Eye (tissue), 1 donor: ENCODE results near the gene RBM26.
"Not testable (repeated sequence)": the region's sequence is repeated elsewhere in the genome, so short reads cannot be mapped to it uniquely, and the experiment has no call there.

Experiments used
- DNase-seq: peaks from one replicate; pipeline ENCODE4 v3.0.0-alpha.2; 2015

The RBM26 gene

DNA sequence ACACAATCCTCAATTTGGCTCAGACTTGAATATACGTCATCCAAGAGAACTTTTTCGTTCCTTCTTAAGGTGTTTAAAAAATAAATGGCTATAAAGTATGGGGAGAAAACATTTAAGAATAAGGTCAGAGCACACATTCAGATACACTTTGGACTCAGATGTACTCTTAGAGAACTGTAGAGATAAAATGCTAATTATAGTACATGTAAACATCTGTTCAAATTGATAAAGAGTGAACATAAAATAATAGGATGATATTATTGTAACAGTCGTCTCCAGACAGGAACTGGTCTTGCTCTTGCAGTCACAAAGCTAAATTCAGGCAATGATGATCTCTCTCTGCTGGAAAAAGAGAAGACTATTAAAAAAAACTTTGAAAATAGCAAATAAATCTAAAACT lies 91.4 kb downstream of the RBM26 start:
- no peak for DNase-seq

DNA sequence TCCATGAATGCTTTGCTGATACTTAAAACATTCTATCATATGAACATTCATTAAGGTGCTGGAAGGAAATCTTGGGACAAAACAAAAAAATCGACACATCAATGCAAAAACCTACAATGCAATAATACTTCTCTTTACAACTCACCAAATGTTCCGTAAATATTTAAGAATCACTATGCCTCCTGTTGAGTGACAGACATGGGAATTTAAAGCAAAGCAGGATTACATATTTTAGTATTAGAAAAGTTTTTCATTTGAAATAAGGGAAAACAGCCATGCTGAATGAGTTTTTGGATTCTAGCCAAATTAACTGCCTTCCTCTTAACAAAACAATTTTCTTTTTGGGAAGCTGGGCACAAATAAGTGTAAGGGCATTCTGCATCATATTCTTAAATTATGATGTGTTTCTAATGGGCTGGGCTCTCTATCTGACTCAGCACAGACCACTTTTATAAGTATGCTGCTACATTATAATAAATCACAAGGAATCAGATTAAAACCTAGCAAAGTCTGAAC lies 93.7 kb downstream of the RBM26 start:
- peak; percentile 8 for DNase-seq

DNA sequence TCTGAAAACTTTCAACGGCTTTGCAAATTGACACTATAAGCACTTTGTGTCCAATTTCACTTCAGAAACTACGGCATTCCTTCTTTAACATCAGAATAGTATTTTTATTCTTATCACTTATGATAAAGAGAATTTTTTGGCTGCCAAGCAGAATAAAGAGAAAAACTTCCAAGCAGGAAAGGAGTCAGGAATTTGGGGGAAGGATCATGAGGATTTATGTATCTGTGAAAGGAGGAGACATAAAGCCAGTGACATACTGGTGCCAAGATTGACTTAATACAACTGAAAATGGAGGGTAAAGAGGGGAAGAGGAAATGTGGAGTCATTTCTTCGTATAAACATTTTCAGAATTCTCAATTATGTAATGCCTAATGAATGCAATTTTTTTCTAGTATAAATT lies 94.7 kb downstream of the RBM26 start:
- no peak for DNase-seq

DNA sequence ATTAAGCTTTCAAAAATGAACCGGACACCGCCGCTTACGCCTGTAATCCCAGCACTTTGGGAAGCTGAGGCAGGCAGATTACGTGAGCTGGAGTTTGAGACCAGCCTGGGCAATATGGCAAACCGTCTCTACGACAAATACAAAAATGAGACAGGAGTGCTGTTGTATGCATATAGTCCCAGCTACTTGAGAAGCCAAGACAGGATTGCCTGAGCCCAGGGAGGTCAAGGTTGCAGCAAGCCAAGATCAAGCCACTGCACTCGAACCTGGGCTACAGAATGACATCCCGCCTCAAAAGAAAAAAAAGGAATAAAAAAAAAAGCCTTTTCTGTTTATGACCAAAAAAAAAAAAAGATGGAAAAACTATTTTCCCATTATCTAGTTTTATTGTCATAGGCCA lies 96.4 kb downstream of the RBM26 start:
- no peak for DNase-seq

DNA sequence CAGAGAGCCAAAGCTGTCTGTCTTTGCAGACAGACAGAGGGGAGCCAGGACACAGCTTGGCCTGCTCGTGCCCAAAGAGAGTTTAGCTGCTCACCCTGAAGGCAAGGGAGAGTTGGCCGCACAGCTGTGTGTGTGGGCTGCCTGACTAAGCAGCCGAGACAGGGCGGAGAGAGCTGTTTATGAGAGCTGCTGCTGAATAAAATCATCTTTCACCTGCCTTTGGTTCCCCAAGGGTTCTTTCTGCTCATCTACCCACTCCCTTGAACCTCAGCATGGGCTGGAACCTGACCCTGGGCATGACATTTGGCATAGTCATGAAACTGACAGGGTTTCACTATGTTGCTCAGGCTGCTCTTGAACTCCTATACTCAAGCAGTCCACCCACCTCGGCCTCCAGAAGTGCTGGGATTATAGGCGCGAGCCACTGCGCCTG lies 98.2 kb downstream of the RBM26 start:
- peak; percentile 9 for DNase-seq

DNA sequence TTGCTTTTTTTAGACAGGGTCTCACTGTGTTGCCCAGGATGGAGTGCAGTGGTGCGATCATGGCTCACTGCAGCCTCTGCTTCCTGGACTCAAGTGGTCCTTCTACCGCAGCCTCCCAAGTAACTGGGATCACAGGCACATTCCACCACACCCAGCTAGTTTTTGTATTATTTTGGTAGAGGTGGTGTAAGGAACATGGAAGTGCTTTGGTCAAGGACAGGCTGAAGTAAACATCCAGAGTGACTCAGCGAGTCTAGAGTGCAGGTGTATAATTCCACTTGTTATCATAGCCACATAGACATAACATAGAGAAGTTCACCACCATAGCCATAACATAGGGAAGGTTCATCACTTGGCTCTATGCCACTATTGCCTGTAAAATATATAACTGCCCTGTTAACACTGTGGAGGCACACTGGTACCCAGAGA lies 98.6 kb downstream of the RBM26 start:
- no peak for DNase-seq

DNA sequence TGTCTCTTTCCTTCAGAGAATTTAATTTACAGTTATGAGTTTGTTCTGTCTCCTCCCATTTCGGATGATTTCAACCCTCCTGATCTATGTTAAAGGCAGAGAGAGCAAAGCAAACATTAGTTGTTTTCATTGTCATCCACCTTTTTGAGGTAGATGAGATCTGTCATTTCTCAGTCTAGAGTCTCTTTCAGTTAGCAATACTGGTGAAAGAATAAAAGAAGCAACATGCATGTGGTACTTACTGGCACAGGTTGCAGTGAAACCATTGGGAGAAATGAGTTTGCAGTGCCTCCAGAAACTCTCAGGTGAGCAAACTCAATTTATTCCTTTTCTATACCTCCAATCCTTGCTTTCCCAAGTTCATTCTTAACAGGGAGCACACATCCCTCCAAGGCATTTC lies 99.4 kb downstream of the RBM26 start:
- no peak for DNase-seq

DNA sequence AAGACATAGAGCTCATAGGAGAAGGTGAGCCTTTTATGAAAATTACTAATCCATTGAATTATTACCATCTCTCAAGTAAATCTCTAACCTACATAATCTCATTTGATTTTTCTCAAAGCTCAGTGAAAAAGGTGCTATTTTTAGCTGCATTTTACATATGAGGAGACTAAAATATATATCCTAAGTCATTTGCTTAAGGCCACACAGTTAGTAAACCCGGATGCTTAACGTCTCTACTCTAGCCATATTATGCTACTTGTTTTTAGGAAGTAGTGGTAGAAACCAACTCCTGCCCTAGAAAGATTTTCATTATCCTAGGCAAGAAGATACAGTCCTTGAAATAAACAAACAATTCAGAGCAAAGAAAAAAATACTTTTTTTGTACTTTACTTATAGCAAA lies 108.9 kb downstream of the RBM26 start:
- no peak for DNase-seq

DNA sequence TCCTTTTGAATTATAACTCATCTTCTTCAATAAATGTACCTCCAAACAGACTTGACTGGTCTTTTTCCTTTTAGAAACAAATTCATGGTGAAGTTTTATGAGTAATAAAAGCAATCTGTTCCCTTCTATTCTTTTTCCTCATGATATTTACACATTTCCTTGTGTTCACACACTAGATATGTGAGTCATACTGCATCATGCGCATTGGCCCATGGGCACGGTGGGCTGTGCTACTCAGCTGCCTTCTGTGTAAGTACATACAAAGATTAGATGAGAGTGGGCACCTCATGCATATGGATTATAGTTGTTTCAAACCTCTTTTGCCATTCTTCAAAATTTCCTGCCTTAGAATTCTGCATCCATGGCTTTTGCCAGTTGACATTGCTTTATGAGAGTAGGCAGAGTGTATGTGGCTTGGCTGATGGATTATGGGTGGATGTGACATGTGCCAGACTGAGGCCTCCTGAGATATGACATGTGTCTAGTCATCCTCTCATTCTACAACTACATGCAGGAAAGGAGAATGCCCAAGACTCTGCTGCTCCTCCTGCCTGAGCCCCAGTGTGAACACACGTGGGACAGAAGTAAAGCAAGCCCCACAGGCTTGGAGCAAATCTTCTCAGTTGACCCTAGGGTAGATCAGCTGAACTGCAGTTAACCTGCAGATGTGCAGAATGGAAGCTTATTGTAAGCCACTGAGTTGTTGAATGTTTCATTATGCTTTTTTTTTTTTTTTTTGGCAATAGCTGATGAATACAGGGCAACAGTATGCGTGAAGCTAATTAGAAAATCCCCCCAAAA lies 109.9 kb downstream of the RBM26 start:
- DNase-seq: no peak

DNA sequence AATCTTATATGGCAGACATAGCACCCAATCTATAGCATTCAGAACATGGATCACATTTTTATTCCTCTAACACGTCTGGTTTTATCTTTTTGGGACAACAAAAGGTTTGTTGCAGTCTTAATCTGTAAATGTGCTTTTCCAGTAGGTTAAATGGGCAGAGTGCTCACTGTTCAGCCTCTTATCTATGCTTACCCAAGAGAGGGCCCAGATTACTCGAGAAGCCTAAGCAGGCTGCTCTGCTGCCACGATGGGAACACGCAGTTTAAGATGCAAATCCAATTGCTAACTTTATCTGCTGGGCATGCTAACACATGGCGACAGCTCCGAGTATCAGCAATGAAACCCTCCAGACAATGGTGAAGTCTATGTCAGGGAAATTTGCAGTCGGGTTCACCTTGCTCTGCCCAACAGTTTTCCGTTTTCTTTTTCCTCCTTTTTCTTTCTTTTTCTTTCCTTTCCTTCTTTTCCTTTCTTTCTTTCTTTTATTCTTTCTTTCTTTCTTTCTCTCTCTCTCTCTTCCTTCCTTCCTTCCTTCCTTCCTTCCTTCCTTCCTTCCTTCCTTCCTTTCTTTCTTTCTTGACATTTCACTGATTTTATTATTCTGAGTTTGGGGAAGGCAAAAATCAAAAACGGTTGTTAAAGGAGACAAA lies 115.3 kb downstream of the RBM26 start:
- DNase-seq: peak; percentile 13

DNA sequence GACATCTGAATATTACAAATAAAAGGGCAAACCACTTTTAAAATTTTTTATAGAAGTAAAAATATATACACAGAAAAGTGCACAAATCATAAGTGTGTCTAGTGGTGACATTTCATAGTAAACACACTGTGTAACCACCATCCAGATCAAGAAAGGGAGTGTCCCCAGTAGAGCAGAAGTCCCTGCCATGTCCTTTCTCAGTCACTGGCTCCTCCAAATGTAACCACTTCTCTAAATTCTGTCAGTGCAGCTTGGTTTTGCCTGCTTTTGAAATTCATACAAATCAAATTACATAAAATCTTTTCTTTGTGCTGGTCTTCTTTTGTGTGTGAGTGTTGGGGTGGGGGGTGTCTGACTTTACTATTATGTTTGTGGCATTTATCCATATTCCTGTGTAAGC lies 116.5 kb downstream of the RBM26 start:
- no peak for DNase-seq

DNA sequence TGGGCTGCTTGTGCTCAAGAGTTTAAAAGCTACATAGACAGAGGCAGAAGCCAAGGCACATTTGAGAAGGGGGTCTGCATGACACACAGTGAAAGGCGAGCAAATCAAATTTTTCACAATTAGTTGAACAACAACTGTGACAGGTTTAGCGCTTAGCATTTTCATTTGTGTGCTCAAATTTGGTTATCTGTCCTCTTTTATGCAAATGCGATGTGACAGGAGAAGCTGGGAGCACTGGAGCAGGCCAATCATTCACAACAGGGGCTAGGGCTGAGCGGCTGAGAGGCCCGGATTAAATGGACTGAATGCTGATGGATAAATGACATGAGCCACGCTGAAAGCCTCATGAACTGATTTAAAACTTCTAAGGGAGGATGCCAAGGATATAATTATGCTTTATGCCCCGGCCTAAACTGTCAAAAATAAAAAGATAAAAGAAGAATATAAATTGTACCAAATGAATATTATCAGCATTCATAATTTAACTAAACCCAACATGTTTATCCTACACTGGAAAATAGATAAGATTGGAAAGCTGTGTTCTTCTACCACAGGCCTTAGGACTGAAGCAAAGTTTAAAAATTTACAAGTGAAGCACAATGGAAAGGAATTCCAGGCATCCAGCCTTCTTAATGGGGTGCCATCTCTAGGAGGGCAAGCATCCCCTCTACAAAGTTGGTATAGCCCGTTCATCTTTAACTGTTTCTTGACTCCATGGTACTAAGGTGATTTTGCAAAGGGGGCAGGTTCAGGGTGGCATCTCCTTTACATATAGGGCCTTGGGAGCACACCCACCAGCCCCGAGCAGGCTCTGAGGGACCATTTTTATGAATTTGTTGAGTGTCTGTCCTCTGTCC lies 117.9 kb downstream of the RBM26 start:
- DNase-seq: peak; percentile 94

DNA sequence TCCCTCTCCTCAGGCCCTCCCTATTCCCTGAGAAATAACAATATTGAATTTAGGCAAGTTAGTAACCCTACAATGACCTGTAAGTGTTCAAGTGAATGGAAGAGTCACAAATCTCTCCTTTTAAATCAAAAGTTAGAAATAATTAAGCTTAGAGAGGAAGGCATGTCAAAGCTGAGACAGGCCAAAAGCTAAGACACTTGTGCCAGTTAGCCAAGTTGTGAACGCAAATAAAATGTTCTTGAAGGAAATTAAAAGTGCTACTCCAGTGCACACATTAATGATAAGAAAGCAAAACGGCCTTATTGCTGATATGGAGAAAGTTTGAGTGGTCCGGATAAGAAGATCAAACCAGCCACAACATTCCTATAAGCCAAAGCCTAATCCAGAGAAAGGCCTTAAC lies 120.9 kb downstream of the RBM26 start:
- no peak for DNase-seq

DNA sequence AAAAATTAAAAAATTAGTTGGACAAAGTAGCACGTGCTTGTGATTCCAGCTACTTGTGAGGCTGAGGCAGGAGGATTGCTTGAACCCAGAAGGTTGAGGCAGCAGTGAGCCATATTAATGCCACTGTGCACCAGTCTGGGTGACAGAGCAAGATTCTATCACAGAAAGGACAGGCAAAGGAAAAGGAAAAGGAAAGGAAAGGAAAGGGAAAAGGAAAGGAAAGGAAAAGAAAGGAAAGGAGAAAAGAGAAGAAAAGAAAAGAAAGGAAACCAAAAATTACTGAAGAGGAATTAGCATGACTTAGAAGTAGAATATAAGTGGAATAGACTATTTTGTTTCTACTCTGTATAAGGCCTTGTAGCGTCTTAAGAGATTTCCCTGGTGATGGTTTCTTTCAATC lies 122.3 kb downstream of the RBM26 start:
- DNase-seq: no peak

DNA sequence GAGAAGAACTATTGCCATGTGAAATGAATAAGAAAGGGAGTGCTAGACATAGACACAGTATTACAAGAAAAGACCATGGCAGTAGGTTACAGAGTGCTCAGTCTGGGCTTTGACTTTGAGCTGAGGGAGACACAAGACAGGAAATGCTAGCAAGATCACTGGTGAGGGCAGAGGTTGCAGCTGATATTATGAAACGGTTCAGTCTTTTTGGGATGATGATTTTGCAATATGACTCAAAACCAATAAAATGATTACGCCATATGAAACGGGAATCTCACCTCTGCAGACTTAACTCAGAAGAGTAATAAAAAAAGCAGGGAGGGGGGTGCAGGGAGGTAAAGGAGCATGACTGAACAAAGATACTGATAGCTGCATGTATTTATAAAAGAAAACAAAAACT lies 123.1 kb downstream of the RBM26 start:
- no peak for DNase-seq

DNA sequence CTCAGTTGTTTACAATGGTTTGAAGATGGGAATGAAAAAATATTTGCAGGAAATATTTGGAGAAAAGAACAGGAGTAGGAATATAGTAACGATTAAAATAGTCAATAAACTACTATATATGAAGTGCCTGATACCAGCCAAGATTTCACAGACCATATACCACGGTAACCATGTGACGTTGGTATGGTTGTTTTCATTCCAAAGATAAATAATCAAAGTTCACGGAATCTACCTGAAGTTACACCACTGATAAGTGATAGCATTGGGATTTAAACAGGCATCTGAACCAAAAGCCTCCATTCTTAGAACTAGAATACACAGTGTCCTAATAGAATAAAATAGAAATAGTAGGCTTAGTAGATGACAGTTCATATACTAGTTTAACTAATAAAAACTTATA lies 123.5 kb downstream of the RBM26 start:
- DNase-seq: no peak

DNA sequence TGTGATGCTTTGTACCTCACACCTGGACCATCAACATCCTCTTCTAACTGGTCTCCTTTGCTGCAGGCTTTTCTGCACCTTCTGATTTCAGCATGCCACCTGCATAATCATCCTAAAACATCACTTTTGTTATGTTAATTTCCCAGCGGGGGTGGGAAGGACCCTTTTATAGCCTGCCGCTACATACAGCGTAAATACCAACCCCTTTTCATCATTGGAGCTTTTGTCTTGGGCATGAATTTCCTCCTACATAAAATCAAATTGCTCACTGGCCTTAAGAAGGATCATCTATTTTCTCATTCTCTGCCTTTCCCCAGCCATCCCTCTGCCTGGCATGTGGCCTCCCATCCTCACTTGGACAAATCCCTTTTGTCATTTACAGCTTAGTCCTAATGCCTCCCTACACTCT lies 124.7 kb downstream of the RBM26 start:
- no peak for DNase-seq

DNA sequence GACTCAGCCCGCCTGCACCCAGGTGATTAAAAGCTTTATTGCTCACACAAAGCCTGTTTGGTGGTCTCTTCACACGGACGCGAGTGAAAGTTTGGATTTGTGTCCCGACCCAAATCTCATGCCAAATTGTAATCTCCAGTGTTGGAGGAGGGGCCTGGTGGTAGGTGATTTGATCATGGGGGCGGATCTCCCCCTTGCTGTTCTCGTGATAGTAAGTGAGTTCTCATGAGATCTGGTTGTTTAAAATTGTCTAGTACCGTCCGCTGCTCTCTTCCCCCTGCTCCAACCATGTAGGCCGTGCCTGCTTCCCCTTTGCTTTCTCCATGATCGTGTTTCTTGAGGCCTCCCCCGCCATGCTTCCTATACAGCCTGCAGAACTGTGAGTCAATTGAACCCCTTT lies 126.3 kb downstream of the RBM26 start:
- not testable (repeated sequence) for DNase-seq

DNA sequence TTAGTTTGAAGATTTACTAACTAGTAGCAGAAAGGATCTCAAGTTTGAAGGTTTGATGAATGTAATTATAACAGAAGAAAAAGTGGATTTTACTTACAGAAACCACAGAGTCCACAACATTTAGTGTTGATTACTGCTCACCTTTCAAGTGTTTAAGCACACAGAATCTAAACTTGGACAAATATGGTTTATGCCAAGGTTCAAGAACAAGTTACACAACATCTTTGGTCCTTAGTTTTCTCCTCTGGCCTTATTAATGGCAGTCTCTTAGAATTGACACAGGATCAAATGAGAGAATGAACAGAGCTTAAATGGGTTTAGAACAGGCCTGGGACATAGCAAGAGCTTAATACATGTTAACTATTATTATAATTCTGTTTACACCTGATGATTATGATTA lies 133.0 kb downstream of the RBM26 start:
- no peak for DNase-seq

DNA sequence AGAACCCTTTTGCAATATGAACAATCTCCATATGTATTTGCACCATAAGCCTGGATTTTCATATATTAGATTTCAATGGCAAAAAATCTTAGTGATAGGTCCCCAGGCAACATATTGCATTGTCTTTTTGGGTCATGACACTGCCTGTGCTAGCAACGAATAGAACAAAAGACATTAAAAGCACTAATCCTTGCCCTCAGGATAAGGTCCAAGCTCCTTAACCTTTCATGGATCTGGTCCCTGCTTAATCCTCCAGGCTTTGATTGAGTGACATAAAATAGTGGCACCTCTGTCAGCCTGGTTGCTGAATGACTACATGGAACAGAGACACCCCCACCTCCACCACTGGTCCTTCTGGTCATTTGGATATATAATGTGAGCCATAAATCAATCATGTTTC lies 134.4 kb downstream of the RBM26 start:
- no peak for DNase-seq

DNA sequence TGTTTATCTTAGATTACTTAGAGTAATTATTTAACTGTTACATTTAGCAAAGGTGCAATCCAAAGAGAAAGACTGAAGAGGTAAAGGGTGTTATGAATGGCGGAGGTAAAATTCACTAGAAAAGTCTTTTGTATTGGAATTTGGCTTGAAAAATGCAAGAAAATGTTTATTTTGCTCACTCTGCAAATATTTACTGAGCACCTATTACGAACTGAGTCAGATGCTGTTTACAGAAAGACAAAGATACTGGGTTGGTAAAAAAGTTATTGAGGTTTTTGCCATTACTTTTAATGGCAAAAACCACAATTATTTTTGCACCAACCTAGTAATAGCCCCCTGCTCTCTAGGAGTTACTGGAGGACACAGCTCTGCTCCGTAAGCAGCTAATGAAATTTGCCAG lies 135.2 kb downstream of the RBM26 start:
- DNase-seq: no peak
